K562 (cell line): Measurements from ENCODE around the gene MICU1.

Experiments
- E2F4 ChIP-seq: sonication (generic); formaldehyde crosslinking; IDR thresholded peaks from 2 replicates; pipeline ENCODE4 v1.8.0; 2022; ENCODE audit warnings: mild to moderate bottlenecking, low read depth, missing genetic modification reagents
- FIP1L1 ChIP-seq: fragments of 200-400 bp; formaldehyde crosslinking; IDR thresholded peaks from 2 replicates; pipeline ENCODE4 v1.6.1; 2018; ENCODE audit warnings: mild to moderate bottlenecking, low read depth, low read length; ENCODE audit not compliant: poor library complexity, severe bottlenecking
- MYC ChIP-seq, 2 experiments: fragments of 250-450 bp in 1 of 2; sonication (Bioruptor Pico) in 1 of 2; IDR thresholded peaks; 2 replicates each; pipeline versions ENCODE4 v1.5.1 to v1.6.1; 2012 to 2021; ENCODE audit warnings: low read depth in 2 of 2, borderline replicate concordance in 1 of 2, improper control_type of control experiment in 1 of 2, low read length in 1 of 2, mild to moderate bottlenecking in 1 of 2, moderate library complexity in 1 of 2
- PURB ChIP-seq: sonication (generic); formaldehyde crosslinking; IDR thresholded peaks from 2 replicates; pipeline ENCODE4 v1.9.0; 2021; ENCODE audit warnings: low read depth, mild to moderate bottlenecking, missing genetic modification reagents
- TRIM24 ChIP-seq, 2 experiments: fragments of 450-650 bp; IDR thresholded peaks; 2 replicates each; pipeline ENCODE4 v1.6.1; 2016
- ZNF274 ChIP-seq: IDR thresholded peaks from 2 replicates; pipeline ENCODE4 v1.6.1; 2011; ENCODE audit warnings: low read depth, mild to moderate bottlenecking, low read length, moderate library complexity, borderline replicate concordance

GRCh38 chr10:72388062-72388461 lies 237.8 kb downstream of the MICU1 start:
- no peak for TF ChIP-seq E2F4 (CRISPR knock-in tag)
- no peak for TF ChIP-seq FIP1L1
- no peak for TF ChIP-seq PURB (CRISPR knock-in tag)
- no peak for TF ChIP-seq ZNF274
- TF ChIP-seq TRIM24 (IDR thresholded peaks at IDR 0.05): no peak
- TF ChIP-seq MYC (IDR thresholded peaks at IDR 0.05; ENCODE audit: low read depth, low read length): no peak
- no peak for TF ChIP-seq MYC (CRISPR knock-in tag; IDR thresholded peaks at IDR 0.05; ENCODE audit: borderline replicate concordance, low read depth)
